ENCODE measurements around the gene SLC35B1.
"Not testable (repeated sequence)": the region's sequence is repeated elsewhere in the genome, so short reads cannot be mapped to it uniquely, and the experiment has no call there.

SLC35B1 gene

GRCh38 chr17:49729069-49729468 is 21.3 kb upstream of the SLC35B1 start:
- TF ChIP-seq CTCF (conservative IDR thresholded peaks at IDR 0.05; ENCODE audit: low read depth) = no peak
- CTCF ChIA-PET = interaction anchor here (0.6 to 0.7 kb wide), 2 partner anchors 10 to 215 kb away, joined by 3 read pairs; no protein-coding TSS in a partner anchor
- H3K27ac ChIP-seq = no peak overlapping the region
- DNase-seq (ENCODE audit: low spot score) = no peak
- POLR2A ChIA-PET (ENCODE audit: low non-redundant PET) = no interaction called here

GRCh38 chr17:49728425-49728824 is 20.7 kb upstream of the SLC35B1 start:
- POLR2A ChIA-PET (ENCODE audit: low non-redundant PET) = no interaction called here

GRCh38 chr17:49727380-49727779 is 19.6 kb upstream of the SLC35B1 start:
- CTCF ChIA-PET = interaction anchor here (0.7 kb wide), 1 partner anchor 17 kb away, joined by 3 read pairs; no protein-coding TSS in a partner anchor
- H3K27ac ChIP-seq = no peak overlapping the region
- POLR2A ChIA-PET (ENCODE audit: low non-redundant PET) = no interaction called here
- no peak for TF ChIP-seq CTCF (conservative IDR thresholded peaks at IDR 0.05; ENCODE audit: low read depth)
- DNase-seq (ENCODE audit: low spot score) = no peak

More at GRCh38 chr17:49728425-49728824, 20.7 kb upstream of the SLC35B1 start:
- TF ChIP-seq CTCF (conservative IDR thresholded peaks at IDR 0.05; ENCODE audit: low read depth) = no peak
- DNase-seq (ENCODE audit: low spot score) = no peak
- H3K27ac ChIP-seq = no peak overlapping the region
- CTCF ChIA-PET = interaction anchor here (0.7 kb wide), 1 partner anchor 215 kb away, joined by 3 read pairs; no protein-coding TSS in a partner anchor

- no peak overlapping the region for H3K27ac ChIP-seq
- POLR2A ChIA-PET (ENCODE audit: low non-redundant PET) = no interaction called here
- CTCF ChIA-PET = no interaction called here
- no peak for DNase-seq (ENCODE audit: low spot score)
- no peak for TF ChIP-seq CTCF (conservative IDR thresholded peaks at IDR 0.05; ENCODE audit: low read depth)
Observed at GRCh38 chr17:49725452-49726130, 17.8 kb upstream of the SLC35B1 start.

GRCh38 chr17:49724552-49724951 is 16.8 kb upstream of the SLC35B1 start:
- H3K27ac ChIP-seq; DNase-seq (ENCODE audit: low spot score); POLR2A ChIA-PET (ENCODE audit: low non-redundant PET): not testable (repeated sequence)
- CTCF ChIA-PET = interaction anchor here (0.6 kb wide), 1 partner anchor 16 kb away, joined by 4 read pairs; the partner anchor contains the start of gene SLC35B1

- POLR2A ChIA-PET (ENCODE audit: low non-redundant PET) = no interaction called here
- CTCF ChIA-PET = interaction anchor here (0.6 kb wide), 1 partner anchor 31 kb away, joined by 3 read pairs; no protein-coding TSS in a partner anchor
- DNase-seq (ENCODE audit: low spot score) = no peak
- TF ChIP-seq CTCF (conservative IDR thresholded peaks at IDR 0.05; ENCODE audit: low read depth) = no peak
- H3K27ac ChIP-seq = no peak overlapping the region
Observed at GRCh38 chr17:49723423-49723822, 15.7 kb upstream of the SLC35B1 start.

- TF ChIP-seq CTCF (conservative IDR thresholded peaks at IDR 0.05; ENCODE audit: low read depth) = no peak
- H3K27ac ChIP-seq = no peak overlapping the region
- CTCF ChIA-PET = interaction anchor here (0.6 kb wide), 2 partner anchors 28 to 276 kb away, joined by 3 to 4 read pairs; no protein-coding TSS in a partner anchor
- no peak for DNase-seq (ENCODE audit: low spot score)
- POLR2A ChIA-PET (ENCODE audit: low non-redundant PET) = no interaction called here
Observed at GRCh38 chr17:49722066-49722465, 14.3 kb upstream of the SLC35B1 start.

Measured in RWPE1 (cell line).